ENCODE data around the gene MAP2.

- TF ChIP-seq CTCF (conservative IDR thresholded peaks at IDR 0.05; ENCODE audit: low read length) (no peak), EZH2phosphoT487 (IDR thresholded peaks at IDR 0.05; ENCODE audit: borderline replicate concordance, low read depth, low read length) (no peak)
These were observed 7.9 kb downstream of the MAP2 start for GRCh38 chr2:209431701-209432100.

All from OCI-LY7 (cell line).